NCI-H446 (cell line): ENCODE measurements around the gene GPR108.

Experiments
- DNase-seq, 2 experiments: peaks; one replicate each; lab custom pipeline; 2025; lab: John Stamatoyannopoulos, UW

Gene GPR108

DNA sequence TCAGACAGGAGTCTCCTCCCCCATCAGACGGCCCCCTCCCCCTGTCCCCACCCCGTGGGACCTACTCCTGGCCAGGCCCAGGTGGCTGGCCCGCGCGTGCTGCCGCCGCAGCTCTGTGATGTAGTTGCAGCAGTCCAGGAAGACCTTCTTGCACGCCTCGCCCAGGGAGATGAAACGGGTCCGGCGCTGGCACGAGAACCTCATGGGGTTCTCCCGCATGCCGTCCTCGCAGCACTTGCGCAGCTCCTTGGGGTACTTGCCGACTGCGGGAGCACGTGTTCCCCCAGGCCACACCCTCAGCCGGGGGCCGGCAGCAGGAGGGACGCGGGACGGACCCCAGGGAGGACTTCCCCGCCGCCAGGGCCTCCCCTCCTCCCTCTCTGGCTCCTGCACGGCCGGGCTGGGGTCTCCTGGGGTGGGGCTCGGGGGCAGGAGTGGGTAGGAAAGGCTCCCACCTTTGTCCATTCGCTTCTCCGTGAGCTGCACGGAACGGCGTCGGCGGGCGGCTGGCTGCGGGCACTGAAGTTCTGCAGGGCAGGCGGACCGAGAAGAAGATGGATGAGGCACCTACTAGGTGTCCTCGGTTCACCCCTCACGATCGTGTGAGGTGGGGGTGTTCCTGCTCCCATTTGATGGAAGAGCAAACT, 30.2 kb downstream of the GPR108 start:
- DNase-seq = no peak

DNA sequence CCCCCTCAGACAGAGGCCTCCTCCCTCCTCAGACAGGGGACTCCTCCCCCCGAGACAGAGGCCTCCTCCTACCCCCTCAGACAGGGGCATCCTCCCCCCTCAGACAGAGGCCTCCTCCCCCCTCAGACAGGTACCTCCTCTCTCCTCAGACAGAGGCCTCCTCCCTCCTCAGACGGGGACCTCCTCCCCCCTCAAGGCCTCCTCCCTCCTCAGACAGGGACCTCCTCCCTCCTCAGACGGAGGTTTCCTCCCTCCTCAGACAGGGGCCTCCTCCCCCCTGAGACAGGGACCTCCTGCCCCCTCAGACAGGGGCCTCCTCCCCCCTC, 30.8 kb downstream of the GPR108 start:
- DNase-seq = no peak

DNA sequence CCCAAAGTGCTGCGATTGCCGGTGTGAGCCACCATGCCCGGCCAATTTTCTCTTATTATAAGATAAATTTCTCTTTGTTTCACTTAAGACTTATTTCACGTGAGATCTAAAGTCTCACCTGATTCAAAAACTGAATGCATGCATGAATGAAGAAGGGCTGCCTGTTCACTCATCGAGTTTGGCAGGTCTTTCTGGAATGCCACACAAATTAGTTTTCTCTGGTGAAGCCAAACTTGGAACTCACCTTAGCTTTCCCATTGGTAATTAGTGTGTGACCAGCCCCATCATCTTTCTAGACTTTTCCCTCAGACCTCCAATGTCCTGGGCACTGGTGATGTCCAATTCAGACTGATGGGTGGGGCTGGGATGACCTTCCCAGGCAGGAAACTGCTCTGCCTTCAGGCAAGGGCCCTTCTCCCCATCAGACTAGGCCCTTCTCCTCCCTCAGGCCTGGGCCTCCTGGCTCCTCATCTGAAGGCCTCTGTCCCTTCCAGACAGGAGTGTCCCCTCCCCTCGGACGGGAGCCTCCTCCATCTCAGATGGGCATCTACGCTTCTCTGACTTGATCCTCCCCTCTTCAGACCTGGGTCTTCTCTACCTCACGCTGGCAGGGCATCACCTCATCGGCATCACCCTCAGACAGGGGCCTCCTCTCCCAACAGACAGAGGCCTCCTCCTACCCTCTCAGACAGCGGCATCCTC, 31.3 kb downstream of the GPR108 start:
- no peak for DNase-seq

DNA sequence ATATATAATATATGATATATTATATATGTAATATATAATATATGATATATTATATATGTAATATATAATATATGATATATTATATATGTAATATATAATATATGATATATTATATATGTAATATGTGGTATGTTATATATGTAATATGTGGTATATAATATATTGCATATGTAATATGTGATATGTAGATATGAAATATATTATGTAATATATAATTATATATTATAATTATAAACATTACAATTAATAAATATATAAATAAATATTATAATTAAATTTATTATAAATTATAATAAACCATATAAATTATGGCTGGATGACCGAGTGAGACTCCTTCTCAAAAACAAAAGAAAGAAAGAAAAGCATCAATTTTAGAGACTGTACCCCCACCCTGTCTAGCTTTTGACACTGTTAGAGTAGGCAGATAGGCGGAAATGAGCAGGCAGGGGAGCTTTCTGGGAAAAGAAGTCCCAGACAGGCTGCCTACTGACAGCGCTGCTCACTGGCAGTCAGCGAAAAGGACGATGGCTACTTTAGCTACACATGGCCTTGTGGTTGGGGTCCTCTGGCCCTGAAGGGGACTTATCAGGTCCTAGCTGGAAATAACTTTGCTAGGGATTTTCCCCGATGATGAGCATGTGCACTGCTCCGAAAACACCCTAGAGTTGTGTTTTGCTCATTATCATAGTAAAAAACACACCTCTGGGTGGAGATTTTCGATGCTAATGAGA, 36.6 kb downstream of the GPR108 start:
- DNase-seq = no peak

DNA sequence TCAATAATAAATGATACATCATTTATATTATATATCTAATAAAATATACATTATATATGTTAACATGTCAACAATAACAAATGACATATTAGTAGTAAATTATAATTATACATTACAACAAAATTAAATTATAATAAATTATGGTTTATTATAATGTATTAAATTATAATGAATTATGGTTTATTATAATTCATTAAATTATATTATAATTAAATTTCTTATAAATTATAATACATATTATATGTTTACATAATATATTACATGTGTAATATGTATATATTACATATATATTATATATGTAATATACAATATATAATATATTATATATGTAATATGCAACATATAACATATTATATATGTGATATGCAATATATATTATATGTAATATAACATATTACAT, 37.4 kb downstream of the GPR108 start:
- DNase-seq = no peak

DNA sequence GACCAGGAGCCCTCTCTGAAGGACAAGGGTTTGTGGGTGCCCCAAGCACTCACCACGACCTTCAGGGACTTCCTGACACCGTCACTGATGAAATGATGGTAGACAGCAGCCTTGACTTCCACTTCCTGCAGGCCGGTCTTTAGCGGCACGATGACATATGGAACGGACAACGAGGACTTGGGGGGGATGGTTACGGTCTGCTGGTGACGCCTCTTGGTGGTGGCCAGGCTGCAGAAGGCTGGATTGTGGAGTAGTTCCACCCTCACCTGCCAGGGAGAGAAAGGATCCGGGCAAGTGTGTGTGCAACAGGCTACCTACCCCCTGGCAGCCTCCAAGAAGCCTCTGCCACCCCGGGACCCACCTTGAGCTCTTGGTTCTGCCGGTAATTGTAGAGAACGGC, 40.1 kb downstream of the GPR108 start:
- DNase-seq = no peak

DNA sequence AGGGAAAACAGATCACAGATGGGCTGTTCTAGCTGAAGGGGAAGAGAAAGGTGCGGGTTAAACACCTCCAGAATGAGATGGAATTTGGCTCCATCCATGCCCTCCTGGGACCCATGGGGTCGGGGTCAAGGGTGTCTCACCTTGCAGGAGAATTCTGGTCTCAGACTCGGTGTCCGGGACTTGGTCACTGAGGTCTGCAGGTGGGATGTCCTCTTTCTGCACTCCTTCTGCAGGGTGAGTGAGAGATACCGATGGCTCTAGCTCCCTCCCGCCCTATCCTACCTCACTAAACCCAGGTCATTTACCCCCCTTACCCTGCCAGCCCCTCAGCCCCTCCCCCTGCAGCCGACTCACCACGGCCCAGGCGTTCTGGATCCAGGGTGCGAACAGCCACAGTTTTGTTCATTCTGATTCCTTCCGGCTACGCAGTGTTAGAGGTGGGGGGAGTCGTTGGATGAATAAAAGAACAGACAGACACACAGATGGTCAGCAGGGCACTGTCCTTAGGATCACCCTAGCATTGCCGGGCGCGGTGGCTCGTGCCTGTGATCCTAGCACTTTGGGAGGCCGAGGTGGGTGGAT, 41.0 kb downstream of the GPR108 start:
- DNase-seq = no peak

DNA sequence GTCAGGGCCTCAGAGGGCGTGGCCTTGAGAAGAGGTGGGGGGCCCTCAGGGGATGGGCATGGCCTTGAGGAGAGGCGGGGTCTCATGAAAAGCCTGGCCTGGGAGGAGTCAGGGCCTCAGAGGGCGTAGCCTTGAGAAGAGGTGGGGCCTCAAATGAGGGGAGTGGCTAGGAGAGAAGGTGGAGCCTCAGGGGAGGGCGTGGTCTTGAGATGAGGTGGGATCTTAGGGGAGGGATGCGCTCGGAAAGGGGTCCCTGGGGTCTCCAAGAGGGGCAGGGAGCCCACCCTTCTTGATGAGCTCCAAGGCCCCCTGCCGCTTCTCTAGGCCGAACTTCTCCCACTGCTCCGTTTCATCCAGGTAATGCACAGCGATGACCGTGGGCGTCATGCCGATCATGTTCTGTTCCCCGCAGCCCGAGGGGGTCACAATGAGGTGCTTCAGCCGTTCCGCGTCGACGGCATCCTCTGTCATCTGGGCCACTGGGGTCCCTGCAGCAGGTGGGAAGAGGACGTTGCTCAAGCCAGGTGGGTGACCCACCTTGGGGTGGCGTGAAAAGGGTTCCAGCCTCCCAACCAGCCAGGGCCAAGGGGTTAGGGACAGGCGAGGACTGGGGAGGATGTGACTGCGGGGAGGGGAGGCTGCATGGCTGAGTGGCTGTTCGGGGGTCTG, 43.1 kb downstream of the GPR108 start:
- no peak for DNase-seq

DNA sequence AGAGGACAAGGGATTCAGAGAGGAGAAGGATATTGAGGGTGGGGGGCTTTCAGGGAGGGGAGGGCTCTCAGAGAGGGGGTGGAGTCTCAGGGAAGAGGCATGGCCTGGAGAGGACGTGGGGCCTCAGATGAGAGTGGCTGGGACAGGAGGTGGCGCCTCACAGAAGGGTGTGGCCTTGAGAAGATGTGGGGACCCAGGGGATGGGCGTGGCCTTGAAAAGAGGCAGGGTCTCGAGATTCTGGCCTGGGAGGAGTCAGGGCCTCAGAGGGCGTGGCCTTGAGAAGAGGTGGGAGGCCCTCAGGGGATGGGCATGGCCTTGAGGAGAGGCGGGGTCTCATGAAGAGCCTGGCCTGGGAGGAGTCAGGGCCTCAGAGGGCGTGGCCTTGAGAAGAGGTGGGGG, 43.7 kb downstream of the GPR108 start:
- DNase-seq = no peak

DNA sequence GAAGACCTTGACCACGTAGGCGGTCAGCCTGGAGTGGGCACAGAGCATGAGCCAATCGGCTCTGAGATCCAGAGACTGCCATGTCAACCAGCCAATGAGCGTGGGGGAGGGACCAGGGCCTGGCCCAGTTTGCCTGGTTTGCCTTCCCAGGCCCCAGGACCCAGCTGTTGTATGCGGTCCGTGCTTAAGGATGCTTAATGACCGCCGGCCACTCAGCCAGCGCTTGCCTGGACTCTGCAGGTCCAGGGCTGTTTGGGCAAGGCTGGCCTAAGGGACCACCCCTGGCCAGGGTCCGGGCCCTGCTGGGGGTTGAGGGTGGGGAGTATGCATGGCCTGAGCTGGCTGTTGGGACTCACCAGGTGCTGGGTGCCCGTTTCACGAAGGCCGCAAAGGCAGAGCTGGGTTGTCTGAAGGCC, 44.3 kb downstream of the GPR108 start:
- DNase-seq = no peak

DNA sequence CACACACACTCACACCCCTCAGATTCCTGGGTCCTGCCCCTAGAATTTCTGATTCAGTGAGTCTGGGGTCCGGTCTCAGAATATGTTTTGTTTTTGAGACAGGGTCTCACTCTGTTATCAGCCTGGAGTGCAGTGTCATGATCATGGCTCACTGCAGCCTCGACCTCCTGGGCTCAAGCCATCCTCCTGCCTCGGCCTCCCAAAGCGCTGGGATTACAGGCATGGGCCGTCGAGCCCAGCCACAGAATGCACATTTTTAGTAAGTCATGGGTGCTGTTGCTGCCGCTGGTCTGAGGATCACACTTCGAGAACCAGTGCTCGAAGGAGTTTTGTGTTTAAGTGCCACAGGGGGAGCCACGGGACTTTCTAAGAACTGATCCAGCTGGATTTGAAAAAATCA, 45.4 kb downstream of the GPR108 start:
- no peak for DNase-seq

DNA sequence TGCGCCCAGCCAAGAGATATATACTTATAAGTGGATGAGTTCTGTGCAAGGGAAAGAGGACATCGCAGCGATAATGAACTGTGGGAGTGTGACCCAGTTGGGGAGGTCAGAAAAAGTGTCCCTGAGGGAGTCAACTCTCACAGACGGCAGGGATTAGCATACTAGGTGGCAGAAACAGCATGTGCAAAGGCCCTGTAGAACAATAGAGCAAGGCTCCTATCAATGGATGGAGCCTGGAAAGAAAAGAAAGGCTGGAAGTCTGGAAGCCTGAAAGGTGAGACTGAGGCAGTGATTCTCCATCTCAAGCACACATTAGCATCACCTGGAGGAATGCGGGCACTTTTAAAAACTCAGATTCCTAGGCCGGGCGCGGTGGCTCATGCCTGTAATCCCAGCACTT, 46.0 kb downstream of the GPR108 start:
- DNase-seq = no peak

DNA sequence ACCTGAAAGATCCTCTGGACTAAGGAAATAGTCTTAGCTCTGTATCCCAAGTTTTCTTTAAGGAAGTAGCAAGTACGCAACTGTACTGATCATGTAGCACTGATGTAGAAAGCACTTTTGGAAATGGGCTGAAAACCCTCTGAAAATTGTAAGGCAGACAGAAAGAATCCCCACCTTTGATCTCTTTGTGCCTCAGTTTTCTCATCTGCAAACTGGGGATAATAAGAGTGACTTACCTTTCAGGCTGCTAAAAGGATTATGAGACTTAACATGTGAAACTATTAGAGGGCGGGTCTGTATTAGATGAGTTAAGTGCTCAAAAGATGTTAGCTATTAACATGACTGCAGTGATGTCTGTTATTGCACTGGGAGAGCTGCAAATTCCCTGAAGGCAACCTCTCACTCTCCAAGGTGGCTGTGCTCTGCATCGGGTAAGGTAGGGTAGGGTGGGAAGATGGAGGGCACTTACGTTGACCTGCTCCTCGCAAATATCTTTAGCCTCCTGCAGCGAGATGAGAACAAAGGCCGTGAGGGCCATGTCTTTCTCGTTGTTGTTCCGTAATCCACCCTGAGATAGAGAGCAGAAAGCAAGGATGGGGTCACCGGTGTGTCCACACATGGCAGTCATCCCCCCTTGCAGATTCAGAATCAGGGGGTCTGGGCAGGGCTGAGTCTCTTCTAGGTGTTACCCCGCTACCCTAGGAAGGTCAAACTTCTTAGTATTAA, 47.1 kb downstream of the GPR108 start:
- DNase-seq = no peak

DNA sequence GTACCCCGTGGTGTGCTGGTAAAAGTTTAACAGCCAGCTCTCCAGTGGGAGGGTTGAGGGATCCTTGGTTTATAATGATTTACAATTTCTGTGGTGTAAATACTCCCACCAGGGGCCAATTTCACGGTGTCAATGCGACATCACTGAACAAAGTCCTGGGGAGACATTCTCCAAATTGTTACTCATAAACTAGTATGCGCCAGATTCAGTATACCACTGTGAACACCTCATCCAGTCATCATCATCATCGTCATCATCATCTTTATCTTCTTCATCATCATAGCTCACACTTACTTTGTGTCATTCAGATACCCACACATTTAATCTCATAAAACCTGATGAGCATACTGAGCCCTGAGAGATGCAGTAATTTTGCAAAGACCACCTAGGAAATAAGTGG, 50.3 kb downstream of the GPR108 start:
- no peak for DNase-seq

DNA sequence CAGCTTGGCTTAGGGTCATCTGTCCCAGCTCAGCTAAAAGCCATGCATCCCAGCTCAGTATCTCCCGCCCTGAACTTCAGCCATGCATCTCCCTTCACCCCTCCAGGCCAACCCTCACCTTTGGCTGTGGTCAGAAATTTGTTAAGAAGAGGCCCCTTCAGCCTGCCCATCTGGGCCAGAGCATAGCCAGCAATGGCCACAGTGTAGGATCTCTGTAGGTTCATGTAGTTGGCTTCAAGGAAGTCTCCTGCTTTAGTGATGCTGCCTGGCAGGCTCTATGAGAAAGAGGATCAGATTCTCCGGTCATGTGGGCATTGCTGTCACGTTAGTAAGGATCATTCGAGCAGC, 50.8 kb downstream of the GPR108 start:
- no peak for DNase-seq

DNA sequence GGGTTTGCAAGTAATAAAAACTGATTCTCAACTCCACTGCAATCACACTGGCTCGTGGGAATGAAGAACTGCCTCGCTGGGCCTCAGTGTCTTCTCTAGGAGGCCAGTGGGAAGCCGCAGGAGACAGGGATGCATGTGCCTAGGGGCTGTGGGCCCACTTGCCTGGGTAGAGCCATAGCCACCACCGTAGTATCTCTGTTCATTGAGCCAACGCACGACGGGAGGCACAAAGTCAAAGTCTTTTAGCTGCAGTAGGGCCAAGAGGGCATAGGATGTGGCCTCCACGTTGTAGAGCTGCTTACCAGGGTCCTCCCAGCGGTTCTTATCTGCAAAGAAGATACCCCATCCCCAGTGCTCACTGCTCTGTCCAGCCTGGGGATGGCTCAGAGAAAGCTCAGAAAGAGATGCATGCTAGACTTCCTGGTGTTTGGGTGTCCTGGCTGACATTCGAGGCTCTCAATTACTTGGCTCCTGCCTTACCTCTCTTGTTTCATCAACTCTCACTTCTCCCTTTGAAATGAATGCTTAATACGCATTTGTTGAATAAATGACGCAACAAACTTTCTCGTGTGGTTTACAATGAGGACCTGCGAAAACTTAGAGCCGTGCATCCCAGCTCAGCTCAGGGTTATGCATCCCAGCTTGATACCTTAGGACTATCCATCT, 51.3 kb downstream of the GPR108 start:
- DNase-seq = no peak

DNA sequence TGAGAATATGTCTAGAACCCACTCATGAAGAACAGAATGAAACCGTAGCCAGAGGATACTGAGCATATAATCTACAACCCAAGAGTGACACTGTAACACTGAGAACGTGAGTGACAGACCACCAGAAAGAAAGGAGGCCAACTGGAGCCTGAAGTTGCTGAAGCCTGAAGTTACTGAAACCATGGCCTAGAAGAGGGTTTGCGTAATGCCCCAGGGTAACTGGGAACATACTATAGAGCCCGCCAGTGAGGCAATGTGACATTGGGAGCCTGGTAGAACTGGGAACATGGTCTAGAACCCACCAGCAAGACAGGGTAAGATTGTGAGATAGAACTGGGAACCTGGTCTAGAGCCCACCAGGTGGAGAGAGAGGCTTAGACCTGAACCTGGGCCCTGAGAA, 51.9 kb downstream of the GPR108 start:
- no peak for DNase-seq

DNA sequence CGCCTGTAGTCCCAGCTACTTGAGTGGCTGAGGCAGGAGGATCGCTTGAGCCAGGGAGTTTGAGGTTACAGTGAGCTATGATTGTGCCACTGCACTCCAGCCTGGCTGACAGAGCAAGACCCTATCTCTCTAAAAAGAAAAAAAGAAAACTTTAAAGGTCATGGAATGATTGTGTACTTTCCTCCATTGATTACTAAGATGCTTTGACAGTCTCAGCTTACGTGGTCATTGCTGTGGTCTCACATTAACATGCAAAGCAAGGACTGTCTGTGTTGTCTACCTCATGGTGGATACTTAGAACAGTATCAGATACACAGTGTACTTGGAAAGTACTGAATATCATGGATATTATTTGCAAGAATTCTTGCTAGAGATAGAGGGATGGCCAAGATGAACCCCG, 53.4 kb downstream of the GPR108 start:
- DNase-seq = no peak

DNA sequence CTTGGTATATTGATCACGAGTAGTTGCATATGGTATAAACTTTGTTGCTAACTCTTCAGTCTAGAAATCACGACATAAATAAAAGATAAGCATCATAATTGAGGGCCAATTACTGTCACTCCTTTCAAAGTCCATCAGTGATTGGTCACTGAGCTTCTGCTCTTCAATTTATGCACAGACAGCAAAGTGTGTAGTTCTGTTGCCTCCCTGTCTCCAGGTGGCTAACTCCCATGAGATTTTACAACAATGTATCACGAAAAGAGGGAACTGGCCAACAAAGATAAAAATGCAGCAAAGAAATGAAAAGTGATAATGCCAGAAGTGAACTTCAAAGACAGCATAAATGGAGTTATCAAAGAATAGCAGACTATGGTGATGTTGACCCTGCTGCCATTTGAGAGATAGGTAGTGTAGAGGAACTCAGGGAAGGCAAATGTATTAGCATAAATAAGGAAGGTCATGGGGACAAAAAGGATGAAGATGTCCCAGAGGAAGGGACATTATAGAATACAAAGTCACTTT, 54.7 kb downstream of the GPR108 start:
- DNase-seq = no peak

DNA sequence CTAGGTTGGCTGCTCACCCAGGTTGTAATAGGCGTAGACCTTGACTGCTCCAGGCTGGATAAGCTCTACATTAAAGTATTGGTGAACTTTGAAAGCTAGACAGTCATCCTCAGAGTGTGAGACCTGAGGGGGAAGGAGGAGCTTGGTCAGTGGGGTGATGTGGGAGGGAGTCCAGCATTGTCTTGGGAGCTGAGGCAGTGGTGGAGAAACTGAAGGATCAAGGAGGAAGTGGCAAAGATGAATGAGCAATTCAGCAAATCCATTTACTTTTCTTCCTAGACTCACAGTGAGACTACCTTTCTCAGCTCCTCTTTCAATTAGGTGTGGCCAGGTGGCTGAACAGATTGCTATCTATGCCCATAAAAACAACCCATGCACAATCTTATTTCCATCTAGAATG, 57.2 kb downstream of the GPR108 start:
- DNase-seq = no peak
